GDM1 (cell line): ENCODE measurements around the gene PEAK1.
"Not testable (repeated sequence)": the region's sequence is repeated elsewhere in the genome, so short reads cannot be mapped to it uniquely, and the experiment has no call there.

Experiments used
- DNase-seq: peaks from one replicate; lab custom pipeline; 2025; lab: John Stamatoyannopoulos, UW

PEAK1 gene

DNA sequence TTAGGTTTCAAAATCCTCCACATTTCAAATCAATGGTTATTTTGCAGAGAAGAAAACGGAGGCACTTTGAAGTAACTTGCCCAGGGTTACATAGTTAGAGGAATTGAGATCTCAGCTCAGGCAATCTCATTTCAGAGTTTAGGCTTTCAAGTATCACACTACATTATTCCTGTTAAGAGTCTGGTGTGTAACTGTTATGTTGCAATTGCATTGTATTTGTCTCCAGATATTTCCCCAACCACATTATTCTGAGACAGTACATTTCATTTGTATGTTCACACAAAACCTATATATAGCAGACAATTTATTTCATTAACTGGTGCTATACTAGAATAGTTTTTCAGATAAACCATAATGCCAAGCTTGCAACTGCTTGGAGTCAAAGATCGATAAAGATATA, 194.8 kb downstream of the PEAK1 start:
- no peak for DNase-seq

DNA sequence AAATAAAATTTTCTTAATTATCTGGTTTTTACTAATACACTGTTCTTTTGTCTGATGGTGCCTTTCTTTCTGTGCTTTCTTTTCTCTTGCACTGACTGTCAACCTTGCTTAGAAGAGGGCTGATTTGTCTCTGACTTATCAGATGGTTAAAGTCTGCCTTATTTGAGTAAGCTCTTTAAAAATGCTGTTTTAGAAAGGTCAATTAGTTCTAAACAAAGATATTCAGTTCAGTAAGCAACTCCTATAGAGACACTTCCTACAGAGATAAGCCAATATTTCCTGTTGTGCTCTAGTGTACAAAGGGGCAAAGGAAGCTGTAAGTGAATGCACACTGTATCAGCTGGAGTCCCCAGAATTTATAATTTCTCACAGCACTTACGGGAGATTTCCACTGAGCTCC, 195.6 kb downstream of the PEAK1 start:
- no peak for DNase-seq

DNA sequence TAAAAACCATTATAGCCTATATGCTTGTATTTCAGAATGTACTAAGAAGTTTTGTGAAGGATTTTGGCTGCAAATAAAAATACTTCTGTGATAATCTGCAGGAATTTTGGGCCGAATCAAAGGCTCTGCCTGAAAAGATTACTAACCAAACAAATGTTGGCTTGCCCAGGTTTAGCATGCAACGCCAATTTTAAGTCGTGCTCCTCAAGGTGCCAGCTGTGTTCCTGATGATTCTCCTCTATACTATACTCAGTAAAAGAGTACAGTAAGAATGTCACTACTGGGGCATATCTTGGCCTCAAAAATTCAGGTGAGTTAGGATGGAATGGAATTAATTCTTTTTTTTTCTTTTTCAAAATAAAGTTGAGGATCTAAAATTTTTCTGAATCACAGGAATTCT, 198.2 kb downstream of the PEAK1 start:
- no peak for DNase-seq

DNA sequence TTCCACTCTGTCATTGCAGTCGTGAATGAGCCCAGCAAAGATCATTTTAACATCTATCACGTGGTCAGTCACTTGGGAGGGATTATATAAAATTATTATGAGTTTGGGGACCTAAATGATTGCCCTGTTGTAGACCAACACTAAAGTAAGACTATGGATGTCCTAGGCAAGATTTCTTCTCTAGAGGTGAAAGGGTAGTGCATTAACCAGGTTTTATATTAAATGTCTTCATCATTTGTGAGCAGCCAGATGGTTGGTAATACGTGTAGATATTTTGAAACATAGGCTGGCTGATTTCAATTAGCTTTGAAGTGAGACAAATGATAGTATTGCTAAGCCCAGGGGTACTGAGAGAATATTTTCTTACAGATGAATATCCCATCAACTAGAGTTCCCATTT, 198.7 kb downstream of the PEAK1 start:
- DNase-seq, result no peak

DNA sequence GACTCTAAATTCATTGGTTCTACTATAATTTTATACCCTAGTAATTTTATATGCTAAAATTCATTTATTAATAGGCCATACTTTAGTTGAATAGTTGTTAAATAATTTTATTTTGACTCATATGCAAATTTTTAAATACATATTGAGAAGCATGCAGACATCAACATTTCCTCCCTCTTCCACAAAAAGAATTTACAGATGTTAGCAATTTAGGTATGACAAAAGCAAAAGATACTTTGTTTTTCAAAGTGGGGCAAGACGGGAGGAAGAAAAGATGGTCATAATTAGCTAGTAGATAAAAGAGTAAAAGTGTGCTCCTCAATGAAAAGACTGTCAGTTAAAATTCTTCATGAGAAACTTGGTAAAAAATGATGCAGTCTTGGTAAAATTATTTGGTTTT, 200.1 kb downstream of the PEAK1 start:
- no peak for DNase-seq

DNA sequence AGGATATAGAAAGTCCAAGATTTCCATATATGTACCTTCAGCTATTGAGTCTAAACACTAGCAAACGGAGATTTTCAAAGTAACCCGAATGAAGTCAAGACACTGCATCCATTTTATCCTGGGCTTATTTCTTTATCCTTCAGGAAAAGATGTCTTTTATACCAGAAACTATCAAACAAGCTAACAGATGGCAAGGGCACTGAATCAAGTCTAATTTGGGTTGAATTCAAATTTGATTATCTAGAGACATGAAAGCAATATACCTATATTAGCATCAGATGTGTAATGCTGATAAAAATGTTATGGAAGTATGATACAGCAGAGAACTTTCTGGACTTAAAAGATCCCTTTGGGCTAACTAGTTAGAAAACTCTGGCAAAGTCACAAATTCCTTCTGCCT, 210.7 kb downstream of the PEAK1 start:
- no peak for DNase-seq

DNA sequence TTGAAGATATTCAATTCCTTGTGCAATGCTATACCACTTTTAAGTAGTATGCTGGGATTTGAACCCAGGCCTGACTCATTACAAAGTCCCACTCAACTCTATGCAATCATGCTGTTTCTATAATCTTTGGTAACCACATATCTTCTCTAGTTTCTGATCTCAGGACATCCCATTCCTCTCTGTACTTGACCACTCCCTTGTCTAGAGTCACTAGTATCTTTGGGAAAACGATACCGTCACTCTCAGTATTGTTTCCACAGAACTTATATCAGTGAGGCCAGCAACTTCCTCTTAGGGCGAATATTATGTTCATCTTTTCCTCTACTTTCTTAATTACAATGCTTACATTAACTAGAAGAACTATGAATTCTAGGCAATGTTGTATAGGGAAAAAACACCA, 211.7 kb downstream of the PEAK1 start:
- no peak for DNase-seq

DNA sequence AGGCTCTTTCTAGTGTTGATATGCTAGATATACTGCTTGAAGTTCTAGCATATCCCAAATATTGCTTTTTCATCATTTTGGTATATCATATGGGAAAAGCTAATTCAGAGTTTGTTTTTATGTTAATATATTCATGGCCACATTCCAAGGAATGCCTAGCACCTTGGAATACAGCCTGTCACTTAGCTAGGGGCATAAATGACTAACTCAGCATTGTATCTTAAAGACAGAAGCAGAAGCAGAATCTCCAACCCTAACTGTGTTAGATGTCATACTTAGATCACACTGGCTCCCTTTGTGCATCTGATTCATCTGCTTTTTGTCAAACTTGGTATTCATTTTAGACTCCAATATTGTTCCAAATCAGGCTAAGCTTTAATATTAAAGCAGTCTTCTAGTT, 218.2 kb downstream of the PEAK1 start:
- no peak for DNase-seq

DNA sequence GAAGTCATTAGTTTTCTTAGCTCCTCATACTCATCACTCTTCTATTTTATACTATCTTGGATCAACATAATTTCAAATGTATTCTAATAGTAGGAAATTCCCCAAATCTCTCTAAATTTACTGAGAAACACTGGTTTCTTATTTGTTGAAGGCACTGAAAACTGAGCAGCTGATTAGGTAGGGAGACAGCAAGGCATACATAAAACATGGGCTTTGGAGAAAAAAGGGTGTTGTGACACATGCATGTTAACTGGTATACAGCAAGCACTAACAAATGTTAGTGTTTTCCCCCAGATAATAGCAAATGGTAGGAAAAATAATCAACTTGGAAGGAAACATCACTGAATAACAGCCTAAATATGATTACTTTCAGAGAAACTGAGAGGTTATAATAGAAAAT, 223.5 kb downstream of the PEAK1 start:
- DNase-seq, result no peak

DNA sequence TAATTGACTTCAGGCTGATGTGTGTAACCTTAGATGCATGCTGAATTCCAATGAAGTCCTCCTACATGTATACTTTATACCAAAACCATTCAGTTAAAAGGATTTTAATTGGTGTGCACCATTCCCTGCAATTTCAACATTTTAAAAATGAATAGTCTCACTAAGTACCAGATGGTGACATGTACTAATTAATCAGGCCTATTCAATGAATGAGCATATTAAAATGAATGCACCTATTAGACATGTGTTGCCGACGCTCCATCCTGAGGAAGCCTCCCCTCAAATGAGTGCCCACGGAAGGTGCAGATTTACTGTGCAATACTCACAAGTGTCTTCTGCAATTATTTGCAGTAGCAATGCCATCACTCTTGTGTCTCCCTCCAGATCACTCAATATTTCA, 224.3 kb downstream of the PEAK1 start:
- DNase-seq, result no peak

DNA sequence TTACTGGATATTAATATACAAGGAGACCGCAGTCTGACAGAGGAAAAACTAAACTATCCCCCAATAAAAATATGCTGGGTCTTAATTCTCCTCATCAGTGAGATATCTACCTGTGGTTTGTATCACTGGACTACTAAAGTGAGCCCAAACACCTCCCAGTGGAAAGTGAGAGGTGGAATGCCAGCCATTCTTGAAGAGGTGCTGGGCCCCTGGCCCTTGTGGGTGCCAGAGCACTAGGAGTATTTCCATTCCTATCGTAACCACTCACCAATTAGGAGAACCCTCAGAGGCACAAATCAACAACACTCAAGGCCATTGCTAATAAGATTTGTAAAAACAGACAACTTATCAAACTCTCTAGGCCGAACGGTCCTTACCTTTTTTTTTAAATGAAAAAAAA, 227.5 kb downstream of the PEAK1 start:
- no peak for DNase-seq

DNA sequence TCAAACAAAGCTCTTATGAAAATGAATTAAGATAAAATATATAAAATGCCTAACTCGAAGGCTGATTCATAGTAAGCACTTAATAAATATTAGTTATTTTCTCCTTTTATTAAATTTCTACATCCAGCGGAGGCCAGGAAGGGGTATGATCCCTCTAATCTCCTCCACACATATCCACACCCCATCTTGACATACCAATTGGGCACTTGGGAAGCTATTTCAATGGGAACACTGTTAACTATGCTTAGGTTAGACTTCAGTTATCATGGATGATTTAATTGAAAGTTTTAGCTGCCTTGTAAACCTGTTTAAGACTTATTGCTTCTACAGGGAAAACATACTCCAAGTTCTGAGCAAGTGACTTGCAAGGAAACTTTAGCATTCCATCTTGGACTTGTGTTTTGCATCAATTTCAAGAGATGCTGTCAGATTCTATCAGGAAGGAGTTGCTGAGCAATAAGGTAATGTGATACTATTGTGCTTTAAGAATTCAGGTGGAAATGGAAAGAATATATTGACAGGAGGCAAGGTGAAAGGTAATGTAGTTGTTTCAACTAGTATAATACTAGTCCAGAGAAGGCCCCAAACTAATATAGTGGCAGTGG, 228.6 kb downstream of the PEAK1 start:
- no peak for DNase-seq

DNA sequence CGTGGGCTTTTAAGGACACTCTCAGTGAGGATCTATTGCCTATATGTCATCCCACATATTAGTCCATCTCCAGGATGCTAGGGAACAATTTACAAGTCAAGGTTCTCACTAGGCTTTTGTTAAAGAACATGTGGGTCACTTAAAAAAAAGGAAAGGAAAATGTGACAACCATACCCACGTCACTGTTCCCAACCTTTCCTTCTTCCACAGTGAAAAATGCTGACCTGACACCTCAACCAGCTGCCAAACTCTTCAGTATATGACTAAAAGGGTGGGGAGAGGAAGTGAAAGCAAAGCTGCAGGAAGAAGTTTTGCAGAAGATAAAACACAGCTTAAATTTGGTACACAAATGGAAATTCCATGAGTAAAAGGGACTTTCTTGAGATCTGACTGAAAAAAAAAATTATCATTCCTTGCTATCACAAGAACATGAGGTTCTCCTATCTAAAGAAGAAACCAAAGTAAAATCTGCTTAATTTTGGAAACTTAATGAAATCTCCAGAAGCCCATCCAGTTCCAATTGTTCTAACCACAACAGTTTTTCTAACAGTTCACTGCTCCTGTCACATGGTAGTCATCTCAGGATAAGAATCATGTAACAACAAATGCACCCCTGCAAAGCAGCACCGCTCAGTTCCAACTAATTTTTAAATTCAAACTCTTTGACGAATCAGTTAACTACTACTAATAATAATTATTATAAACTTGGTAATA, 232.0 kb downstream of the PEAK1 start:
- DNase-seq, result peak; percentile 69

DNA sequence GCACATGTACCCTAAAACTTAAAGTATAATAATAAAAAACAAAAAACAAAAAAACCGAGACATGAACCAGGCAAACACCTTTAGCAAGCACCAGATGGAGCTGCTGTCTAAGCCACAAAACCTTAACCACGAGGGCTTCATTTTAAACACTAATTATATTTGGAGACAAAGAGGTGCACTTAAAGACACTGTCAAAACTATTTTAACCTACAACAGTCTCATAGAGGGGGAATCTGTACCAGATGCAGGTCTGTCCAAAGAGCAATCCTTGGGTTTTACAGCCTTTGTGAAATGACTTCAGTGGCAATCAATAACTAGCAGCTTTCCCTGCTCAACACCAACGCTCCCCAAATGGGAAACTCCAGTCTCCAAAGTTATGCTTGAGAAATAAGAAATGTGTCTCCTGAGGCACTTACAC, 233.3 kb downstream of the PEAK1 start:
- peak; percentile 19 for DNase-seq

DNA sequence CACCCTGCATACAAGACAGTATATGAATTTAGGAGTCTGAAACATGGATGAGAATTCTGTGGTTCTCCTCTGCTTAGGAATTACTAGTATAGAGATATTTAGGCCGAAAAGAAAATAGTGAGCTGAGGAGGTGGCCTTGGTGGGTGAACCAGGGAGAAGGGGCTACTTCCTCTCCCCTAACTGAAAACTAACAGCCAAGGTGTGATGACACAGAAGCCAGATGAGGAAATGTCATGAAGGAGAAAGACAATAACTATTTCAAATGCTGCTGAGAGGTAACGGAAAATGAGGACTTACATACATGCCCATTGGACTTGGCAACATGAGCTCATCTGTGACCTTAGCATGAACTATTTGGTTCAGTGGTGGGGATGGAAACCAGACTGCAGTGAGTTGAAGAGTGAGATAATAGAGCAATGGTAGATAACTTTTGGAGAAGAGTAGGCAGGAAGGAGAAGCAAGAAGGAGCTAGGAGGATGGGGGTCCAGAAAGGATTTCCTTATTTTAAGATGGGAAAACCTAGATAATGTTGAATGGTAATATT, 234.6 kb downstream of the PEAK1 start:
- DNase-seq, result no peak

DNA sequence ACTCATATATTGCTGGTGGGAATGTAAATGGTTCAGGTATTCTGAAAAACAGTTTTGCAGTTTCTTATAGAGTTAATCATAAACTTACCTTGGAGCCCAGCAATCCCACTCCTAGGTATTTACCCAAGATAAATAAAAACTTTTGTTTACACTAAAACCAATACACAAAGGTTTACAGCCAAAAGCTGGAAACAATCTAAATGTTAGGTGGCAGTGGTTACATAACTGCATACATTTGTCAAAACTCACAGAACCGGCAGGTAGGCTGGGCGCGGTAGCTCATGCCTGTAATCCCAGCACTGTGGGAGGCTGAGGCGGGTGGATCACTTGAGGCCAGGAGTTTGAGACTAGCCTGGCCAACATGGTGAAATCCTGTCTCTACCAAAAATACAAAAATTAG, 235.6 kb downstream of the PEAK1 start:
- not testable (repeated sequence) for DNase-seq

DNA sequence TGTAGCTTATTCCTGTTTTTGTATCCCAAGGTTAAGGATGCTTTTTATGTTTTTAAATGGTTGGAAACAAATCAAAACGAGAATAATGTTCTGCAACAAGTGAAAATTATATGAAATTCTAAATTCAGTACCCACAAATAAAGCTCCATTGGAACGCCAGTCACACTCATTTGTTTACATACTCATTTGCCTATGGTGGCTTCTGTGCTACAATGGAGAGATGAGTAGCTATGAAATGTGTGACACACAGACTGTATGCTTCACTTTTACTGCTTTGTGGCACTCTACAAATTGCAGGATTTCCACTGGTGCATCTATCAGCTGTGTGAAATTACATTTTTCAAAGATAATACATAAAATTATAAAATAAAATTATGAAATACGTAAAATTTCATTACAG, 236.8 kb downstream of the PEAK1 start:
- DNase-seq, result no peak

DNA sequence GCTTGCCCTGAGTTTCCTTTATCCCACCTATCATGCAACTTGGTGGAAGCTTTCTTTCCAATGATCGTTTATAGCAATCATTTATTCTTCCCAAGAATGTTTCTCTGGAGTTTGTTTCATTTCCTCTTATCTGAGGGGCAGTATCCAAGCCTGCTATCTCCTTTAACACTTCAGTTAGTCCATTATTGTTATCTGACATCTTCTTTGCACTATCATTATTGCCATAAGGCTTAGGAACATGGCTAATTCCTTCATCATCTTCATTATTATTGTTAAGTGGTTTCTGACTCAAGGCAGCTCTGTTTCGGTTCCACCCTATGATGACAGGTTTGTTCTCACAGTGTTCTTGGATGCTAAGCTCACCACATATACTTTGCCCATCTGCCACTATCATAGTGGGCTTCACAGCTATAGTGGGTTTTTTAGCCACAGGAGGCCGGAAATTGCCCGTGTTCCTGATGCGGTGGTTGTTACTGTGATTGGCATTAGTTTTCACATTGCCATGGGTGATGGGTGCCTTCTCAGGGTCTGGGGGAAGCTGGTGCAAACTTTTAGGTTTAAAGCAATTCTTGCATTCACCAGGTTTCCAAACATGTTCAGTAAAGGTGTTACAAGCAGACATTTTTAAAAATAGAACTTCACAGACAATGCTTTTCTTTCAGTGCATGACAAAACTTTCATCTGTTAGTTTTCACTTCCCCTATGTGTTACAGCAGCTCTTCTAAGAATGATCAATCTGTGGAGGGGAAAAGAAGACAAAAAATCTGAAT, 238.4 kb downstream of the PEAK1 start:
- no peak for DNase-seq

DNA sequence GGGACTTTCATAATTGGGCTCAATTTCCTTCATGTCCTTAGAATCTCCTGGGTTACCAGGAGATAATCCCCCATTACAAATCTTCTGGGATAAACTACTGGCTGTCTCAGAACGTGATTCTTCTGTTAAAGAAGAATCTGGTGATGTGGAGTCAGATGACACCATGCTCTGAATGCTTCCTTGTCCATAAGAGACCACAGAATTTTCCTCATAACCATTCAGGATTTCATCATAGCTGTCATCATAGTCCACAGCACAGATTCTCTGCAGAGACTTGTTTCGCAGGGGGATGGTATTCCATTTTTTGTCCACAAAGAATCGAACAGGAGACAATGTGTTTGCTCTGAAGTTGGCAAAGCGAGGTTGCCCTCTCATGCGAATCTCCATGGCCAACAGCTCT, 239.1 kb downstream of the PEAK1 start:
- DNase-seq, result no peak

DNA sequence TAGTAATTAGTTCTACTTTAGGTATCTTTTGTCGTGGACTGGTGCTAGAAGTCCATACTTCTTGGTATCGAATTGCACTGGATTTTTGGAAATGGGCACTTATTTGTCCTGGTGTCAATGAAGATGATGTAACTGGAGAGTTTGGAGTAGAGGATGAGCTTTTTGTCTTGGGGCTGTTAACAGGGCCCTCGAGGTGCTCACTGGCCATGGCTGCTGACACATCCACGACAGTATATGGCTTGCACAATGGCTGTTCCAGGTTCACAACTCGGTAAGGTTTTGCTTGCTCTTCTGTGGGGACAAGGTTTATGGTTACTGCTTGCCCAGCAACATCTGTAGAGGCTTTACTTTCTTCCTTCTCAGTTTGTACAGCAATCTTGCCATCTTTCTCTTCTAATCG, 239.6 kb downstream of the PEAK1 start:
- no peak for DNase-seq

DNA sequence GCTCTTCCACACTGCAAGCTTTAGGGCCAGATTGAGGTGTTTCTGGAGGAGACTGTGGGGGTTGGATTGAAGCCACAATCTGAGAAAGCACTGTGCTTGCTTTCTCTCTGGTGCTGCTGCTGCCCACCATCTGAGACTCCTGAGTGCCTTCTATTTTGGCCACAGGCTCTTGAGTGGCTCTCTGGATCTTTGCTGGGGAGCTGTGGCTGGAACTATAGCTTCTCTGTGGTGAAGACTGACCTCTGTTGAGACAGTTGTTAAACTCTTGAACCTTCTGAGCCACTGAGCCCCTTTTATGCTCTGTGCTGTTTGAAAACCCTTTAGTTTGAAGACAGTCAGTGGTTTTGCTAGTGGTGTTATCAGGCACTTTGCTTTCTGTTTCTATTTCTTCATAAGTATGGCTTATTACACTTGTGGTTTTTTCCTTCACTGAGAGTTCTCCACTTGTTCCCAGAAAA, 240.3 kb downstream of the PEAK1 start:
- DNase-seq, result no peak

DNA sequence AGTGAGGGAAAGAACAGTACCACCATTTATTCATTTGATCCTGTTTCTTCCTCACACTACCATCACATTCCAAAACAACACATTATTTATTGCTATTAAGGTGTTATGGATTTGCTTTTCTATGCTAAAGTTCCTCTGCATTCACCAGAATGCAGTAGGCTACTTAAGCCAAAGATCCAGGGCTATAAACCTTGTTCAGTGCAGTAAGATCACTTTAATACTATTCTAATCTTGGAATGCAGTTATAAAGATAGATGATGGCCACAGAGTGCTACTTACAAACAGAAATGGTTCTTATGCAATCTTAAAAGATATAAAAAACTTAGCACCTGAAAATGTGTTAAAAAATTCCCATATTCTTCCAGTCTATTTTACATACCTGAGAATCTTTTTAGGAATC, 241.5 kb downstream of the PEAK1 start:
- DNase-seq, result no peak

DNA sequence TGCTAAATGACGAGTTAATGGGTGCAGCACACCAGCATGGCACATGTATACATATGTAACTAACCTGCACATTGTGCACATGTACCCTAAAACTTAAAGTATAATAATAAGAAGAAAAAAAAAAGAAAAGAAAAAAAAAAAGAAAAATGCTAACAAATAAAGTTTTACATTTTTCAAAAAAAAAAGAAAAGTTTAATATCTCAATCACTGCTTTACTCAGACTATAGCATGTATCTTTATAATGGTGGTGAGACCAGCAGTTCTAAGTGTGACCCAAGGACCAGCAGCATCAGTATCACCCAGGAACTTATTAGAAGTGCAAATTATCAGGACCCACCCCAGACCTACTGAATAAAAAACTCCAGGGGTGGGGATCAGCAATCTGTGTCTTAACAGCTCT, 243.8 kb downstream of the PEAK1 start:
- DNase-seq, result not testable (repeated sequence)
